NCI-H2029 treated with DMSO at 0.1 percent for 48 hours (cell line): ENCODE measurements around the gene MAEA.
"Not testable (repeated sequence)": the region's sequence is repeated elsewhere in the genome, so short reads cannot be mapped to it uniquely, and the experiment has no call there.

Experiments used
- DNase-seq: peaks from one replicate; lab custom pipeline; 2025; lab: John Stamatoyannopoulos, UW

The MAEA gene

GRCh38 chr4:1367230-1367935, 77.7 kb downstream of the MAEA start:
- DNase-seq = no peak

- no peak for DNase-seq
These were observed 78.2 kb downstream of the MAEA start for GRCh38 chr4:1367936-1368289.

- DNase-seq = no peak
These were observed 78.9 kb downstream of the MAEA start for GRCh38 chr4:1368421-1369090.

GRCh38 chr4:1369091-1369450, 79.4 kb downstream of the MAEA start:
- DNase-seq = no peak

GRCh38 chr4:1369479-1370079, 79.9 kb downstream of the MAEA start:
- no peak for DNase-seq

GRCh38 chr4:1370321-1371124, 80.8 kb downstream of the MAEA start:
- DNase-seq = no peak

- no peak for DNase-seq
These were observed 81.8 kb downstream of the MAEA start for GRCh38 chr4:1371176-1372165.

- not testable (repeated sequence) for DNase-seq
These were observed 82.9 kb downstream of the MAEA start for GRCh38 chr4:1372576-1372975.

GRCh38 chr4:1373892-1374705, 84.4 kb downstream of the MAEA start:
- DNase-seq = no peak

GRCh38 chr4:1374706-1375045, 85.0 kb downstream of the MAEA start:
- DNase-seq = no peak

- DNase-seq = no peak
These were observed 85.5 kb downstream of the MAEA start for GRCh38 chr4:1375051-1375721.

GRCh38 chr4:1375761-1376322, 86.2 kb downstream of the MAEA start:
- no peak for DNase-seq

GRCh38 chr4:1376391-1376840, 86.7 kb downstream of the MAEA start:
- no peak for DNase-seq

- DNase-seq = no peak
These were observed 87.3 kb downstream of the MAEA start for GRCh38 chr4:1376841-1377605.

- DNase-seq = no peak
These were observed 88.0 kb downstream of the MAEA start for GRCh38 chr4:1377606-1378261.

GRCh38 chr4:1378559-1379231, 89.0 kb downstream of the MAEA start:
- no peak for DNase-seq

GRCh38 chr4:1379351-1379781, 89.7 kb downstream of the MAEA start:
- DNase-seq = no peak
